Stimulated activated CD8-positive, alpha-beta memory T cell treated with anti-CD3 and anti-CD28 coated beads, Interleukin-12 subunit alpha, Interleukin-12 subunit beta, amount 100 ng/mL, for 1 hour (primary cell): ENCODE data around the gene NACC2.

ENCODE experiments used
- DNase-seq: peaks from one replicate; pipeline ENCODE4 v3.0.0-alpha.2; 2020; ENCODE audit warnings: low read depth

The NACC2 gene

GRCh38 chr9:136055715-136056545, 39.2 kb downstream of the NACC2 start:
- DNase-seq: no peak

GRCh38 chr9:136054798-136055714, 40.0 kb downstream of the NACC2 start:
- no peak for DNase-seq

GRCh38 chr9:136054146-136054545, 40.9 kb downstream of the NACC2 start:
- no peak for DNase-seq

- DNase-seq: no peak
These were observed 41.3 kb downstream of the NACC2 start for GRCh38 chr9:136053757-136054142.

- no peak for DNase-seq
These were observed 41.9 kb downstream of the NACC2 start for GRCh38 chr9:136052991-136053756.

GRCh38 chr9:136052472-136052880, 42.6 kb downstream of the NACC2 start:
- no peak for DNase-seq

DNA sequence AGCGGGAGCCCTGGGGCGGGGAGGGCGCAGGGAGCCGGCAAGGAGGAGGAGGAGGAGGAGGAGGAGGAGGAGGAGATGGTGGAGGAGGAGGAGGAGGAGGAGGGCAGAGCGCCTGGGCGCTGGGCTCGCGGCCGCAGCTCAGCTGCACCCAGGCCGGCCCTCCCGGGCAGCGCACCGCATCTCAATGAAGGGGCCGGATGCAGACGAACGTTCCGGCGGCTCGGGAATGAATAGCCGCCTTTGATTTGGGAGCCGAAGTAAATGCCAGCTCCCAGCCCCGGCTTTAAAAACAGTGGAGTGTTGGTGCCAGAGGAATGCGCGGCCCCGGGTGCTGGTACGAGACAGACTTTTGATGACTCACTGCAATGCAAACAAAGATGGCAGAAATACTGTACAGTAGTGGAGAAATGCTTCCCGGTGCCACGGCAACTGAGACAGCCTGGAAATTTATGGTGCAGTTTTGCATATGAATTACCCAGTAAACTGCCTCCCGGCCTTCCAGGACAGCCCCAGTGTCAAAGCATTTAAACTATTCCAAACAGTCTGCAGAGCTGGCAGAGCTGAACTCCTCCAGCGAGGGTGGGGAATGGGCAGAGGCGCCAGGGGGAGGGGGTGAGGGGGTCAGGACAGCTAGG, 43.1 kb downstream of the NACC2 start:
- DNase-seq: no peak

GRCh38 chr9:136051453-136051836, 43.6 kb downstream of the NACC2 start:
- DNase-seq: no peak

DNA sequence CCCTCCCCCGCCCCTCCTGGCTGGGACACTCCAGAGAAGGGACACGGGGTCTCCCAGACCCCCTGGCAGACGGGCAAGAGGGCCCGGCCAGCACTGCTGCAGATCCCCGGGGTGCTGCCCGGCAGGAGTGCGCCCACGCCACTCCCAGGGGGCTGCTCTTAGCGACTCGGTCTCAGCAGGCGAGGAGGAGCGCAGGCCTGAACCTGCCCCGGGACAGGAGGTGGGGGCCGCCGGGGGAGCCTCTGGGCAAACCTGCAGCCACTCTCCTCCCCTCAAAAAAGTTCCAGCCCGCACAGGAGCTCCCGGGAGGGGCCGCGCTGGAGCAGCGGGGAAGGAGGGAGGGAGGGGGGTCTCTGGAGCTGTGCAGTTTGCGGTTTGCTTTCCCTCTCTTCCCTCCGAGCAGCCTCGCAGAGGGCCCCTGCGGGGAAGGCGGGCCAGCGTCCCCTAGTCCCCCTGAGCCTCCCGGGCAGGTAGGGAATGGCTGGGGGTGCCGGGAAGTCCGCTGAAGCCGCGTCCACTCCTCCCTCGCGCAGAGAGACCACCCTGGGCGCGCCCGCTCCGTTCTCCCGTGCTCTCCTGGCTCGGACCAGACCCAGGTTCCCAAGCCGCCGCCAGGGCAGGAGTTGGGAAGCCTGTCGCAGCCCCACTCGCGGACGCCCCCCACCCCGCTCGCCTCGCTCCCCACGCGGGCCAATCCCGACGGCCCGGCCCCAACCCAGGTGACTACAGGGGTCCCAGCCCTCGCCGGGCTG, 44.2 kb downstream of the NACC2 start:
- no peak for DNase-seq

GRCh38 chr9:136050266-136050700, 44.8 kb downstream of the NACC2 start:
- no peak for DNase-seq

DNA sequence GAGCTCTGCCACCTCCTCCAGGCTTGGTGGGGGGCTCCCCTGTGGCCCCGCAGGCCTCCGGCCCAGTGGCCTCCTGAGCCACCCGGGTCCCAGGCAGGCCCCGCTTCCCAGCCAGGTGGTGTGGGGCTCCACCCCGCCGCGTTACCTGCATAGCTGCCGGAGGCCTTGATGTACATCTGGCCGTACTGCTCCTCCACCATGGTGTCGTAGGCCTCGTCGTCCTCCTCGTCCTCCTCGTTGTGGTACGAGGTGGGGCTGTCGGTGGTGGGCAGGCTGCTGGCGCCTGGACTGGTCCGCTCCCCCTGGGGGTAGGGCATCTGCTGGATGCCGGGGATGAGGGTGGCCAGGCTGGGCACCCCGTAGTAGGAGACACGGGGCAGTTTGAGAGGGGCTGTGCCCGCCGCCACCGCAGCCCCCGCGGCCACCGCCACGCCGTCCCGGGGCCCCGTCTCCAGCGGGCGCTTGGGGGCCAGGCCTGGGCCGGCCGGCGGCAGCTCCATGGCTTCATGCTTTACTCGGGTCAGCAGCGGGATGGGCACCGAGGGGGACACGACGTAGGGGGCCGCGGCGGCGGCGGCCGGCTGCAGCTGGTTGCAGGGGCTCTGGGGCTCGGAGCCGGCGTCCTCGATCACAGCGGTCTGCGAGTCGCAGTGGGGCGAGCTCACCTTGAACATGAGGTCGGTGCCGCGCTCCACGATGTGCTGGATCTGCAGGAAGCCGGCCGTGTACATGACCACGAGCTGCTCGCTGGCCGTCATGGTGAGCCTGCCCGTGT, 45.4 kb downstream of the NACC2 start:
- DNase-seq: no peak

DNA sequence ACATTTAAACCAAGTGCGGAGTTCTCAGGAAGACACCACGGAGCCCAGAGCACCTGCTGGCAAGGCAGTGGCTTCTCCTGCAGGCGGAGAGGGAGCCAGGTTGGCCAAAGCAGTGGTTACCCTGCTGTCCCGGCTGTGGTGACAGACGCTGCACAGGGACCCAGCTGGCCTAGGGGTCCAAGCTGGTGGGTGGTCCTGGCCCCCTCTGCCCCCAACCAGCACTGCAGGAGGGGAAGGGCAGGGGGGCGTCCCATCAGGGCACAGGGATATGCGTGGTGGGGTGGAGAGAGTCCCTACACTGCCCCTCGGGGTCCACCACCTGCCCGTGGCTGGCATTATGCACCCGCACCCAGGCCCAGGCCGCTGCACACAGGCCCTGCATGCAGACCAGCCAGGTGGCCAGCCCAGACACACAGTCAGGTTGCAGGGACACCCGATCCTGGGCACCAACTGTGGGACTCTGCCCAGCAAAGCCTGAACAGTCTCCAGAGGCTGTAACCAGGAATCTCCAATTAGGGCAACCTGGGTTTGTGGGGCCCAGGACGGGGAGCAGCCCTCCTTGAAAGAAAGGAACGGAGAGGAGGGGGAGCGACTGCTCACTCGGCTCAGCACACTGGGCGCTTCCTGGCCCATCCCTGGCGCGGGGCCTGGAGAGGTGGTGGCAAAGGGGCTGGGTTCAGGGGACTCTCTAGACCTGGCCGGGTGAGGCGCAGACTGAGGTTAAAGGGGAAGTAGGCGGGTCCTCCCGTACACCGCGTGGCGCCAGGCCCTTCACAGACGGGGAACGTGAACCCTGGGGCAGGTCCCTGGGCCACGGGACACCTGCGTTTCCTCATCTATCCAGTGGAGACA, 46.3 kb downstream of the NACC2 start:
- no peak for DNase-seq

GRCh38 chr9:136047775-136048559, 47.1 kb downstream of the NACC2 start:
- DNase-seq: no peak

DNA sequence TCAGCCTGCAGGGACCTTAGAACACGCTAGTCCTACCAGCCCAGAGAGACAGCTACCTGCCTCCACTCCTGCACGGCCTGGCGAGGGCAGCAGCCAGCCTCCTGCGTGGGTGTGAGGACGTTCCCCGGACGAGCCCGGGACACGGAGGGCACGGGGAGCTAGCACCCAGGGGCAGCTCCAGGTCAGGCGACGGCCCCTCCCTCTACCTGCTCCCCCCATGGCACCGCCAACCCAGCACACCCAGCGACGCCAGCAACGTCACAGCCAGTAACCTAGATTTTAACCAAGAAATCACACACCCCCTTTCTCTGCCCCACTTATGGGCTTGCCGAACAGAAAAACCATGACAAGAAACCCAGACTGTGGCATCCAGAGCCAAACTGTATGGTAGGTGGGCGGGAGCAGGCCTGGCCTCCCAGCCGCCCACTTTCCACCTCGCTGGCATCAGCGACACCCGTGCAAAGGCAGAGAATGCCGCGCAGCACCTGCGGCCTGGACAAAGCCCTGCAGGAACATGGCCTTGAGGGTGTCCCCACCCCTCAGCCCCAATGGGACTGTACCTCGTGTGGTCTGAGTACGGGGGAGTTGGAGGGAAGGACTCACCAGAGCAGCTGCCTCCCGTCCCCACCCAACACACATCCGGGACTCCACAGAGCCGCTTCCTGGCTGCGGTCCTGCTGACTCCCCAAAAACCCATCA, 47.9 kb downstream of the NACC2 start:
- DNase-seq: no peak

DNA sequence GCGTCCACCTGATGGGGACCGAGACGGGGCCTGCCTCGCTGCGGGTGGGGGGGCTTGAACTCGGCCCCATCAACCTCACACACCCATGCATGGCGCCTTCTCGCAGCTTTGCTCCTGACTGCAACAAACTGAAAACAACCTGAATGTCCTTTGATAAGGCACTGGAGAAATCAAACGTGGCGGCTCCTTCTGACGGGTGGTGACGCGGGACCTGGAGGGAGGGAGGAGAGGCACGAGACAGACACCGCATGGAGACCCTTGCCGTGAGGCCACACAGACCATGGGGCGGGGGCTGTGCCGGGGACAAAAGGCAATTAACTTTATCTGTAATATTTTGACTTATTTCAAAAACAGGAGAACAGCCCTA, 48.6 kb downstream of the NACC2 start:
- DNase-seq: no peak

GRCh38 chr9:136045595-136046553, 49.2 kb downstream of the NACC2 start:
- no peak for DNase-seq
